ENCODE results near the gene FCGBP. TPM values are rescaled to one million over a fixed set of nuclear protein-coding genes. Genes with fewer than 3 reads are reported as not detected.

FCGBP gene
- total and polyA plus RNA-seq, 9 donors, result 2.2 to 290 (median 41.0) TPM

- Histone ChIP-seq H3K9me3 (no peaks in the 10 kb centered on the region), H3K4me3 (no peak overlapping the region), H3K36me3 (no peaks in the 10 kb centered on the region), H3K27ac (no peak overlapping the region), H3K27me3 (no peaks in the 10 kb centered on the region), H3K4me1 (ENCODE audit: insufficient read depth) (no peaks in the 10 kb centered on the region)
- no peak for DNase-seq
- intact Hi-C loops (cut with DNase I), result no loop called here
- TF ChIP-seq POLR2A (IDR thresholded peaks at IDR 0.05) (no peak), CTCF (IDR thresholded peaks at IDR 0.05) (no peak), EP300 (IDR thresholded peaks at IDR 0.05) (no peak)
- 58 to 65% (median 60%) methylated on average over 5 of the region's 5 CpGs for WGBS, 3 donors
Measured at GRCh38 chr19:39916851-39917396, 17.5 kb downstream of the FCGBP start.

- no peak for TF ChIP-seq POLR2A (IDR thresholded peaks at IDR 0.05)
- TF ChIP-seq CTCF (IDR thresholded peaks at IDR 0.05), result no peak
- TF ChIP-seq EP300 (IDR thresholded peaks at IDR 0.05), result no peak
- Histone ChIP-seq H3K36me3 (no peaks in the 10 kb centered on the region), H3K27ac (no peak overlapping the region), H3K27me3 (no peaks in the 10 kb centered on the region), H3K9me3 (no peaks in the 10 kb centered on the region), H3K4me1 (ENCODE audit: insufficient read depth) (no peaks in the 10 kb centered on the region), H3K4me3 (no peak overlapping the region)
- 33 to 49% (median 41%) methylated on average over 5 of the region's 5 CpGs for WGBS, 3 donors
- DNase-seq, result no peak
- intact Hi-C loops (cut with DNase I), result no loop called here
Measured at GRCh38 chr19:39916236-39916635, 18.2 kb downstream of the FCGBP start.

- H3K27ac ChIP-seq, result no peak overlapping the region
- no peak overlapping the region for H3K4me3 ChIP-seq
- no peak for TF ChIP-seq CTCF (IDR thresholded peaks at IDR 0.05)
- no peak for TF ChIP-seq EP300 (IDR thresholded peaks at IDR 0.05)
- TF ChIP-seq POLR2A (IDR thresholded peaks at IDR 0.05), result no peak
- no peaks in the 10 kb centered on the region for H3K4me1 ChIP-seq (ENCODE audit: insufficient read depth)
- no peaks in the 10 kb centered on the region for H3K27me3 ChIP-seq
- no peaks in the 10 kb centered on the region for H3K36me3 ChIP-seq
- no peak for DNase-seq
- no peaks in the 10 kb centered on the region for H3K9me3 ChIP-seq
- 72 to 82% (median 79%) methylated on average over 17 of the region's 17 CpGs for WGBS, 3 donors
- intact Hi-C loops (cut with DNase I), result no loop called here
Measured at GRCh38 chr19:39915848-39916215, 18.6 kb downstream of the FCGBP start.

DNA sequence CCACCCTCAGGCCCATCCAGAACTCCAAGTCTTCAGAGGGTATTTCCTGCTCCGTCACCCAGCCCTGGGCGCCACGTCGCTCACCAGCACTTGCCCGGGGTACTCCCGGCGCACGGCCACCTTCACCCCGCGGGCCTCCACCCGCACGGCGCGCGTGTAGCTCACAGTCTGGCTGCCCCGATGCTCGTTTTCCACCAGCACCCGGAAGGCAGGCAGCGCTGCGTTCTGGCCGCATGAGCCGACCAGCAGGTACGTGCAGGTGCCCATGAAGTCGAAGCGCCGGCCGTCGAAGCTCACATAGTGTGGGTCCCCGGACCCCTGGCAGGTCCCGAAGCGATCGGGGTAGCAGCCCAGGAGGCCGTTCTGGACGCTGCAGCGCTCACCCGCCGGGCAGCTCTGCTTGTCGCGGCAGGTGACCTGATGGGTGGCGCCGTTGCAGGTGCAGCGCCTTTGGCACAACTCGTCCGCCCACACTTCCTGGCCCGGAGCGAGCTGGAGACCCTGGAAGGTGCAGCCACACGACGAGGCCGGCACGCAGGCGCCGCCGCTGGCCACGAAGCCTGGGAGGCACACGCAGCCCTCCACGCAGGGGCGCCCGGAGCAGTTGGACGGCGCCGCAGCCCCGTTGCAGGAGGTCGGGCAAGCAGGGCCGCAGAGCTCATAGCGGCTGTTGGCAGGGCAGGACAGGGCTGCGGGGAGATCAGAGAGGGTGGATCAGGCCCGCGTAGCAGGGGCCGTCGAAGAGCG, 19.2 kb downstream of the FCGBP start:
- no peak for DNase-seq
- Histone ChIP-seq H3K36me3 (no peaks in the 10 kb centered on the region), H3K27me3 (no peaks in the 10 kb centered on the region), H3K9me3 (no peaks in the 10 kb centered on the region), H3K4me1 (ENCODE audit: insufficient read depth) (no peaks in the 10 kb centered on the region), H3K4me3 (no peak overlapping the region), H3K27ac (no peak overlapping the region)
- intact Hi-C loops (cut with DNase I), result no loop called here
- TF ChIP-seq POLR2A (IDR thresholded peaks at IDR 0.05) (no peak), CTCF (IDR thresholded peaks at IDR 0.05) (no peak), EP300 (IDR thresholded peaks at IDR 0.05) (no peak)
- WGBS, 3 donors, result 29 to 41% (median 34%) methylated on average over 67 to 71 of the region's 71 CpGs
